HL-60/S4 (cell line): ENCODE measurements around the gene GABRG2.

Source experiments
- in situ Hi-C: fragments of 300-500 bp; cut with MboI; formaldehyde crosslinking; loops from 2 replicates; pipeline ENCODE4 v1.14.3; 2022; ENCODE audit warnings: low sequenced_read_pairs

The GABRG2 gene

DNA sequence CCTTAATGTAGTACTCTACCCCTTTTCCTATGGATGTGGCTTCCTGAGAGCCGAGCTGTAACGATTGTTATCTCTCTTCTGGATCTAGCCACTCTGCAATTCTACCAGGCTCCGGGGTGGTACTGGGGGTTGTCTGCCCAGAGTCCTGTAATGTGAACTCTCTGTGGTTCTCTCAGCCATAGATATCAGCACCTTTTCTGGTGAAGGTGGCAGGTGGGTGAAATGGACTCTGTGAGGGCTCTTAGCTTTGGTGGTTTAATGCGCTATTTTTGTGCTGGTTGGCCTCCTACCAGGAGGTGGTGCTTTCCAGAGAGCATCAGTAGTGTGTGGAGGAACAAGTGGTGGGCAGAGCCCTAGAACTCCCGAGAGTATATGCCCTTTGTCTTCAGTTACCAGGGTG, 122.1 kb downstream of the GABRG2 start:
- in situ Hi-C loops, result no loop called here

DNA sequence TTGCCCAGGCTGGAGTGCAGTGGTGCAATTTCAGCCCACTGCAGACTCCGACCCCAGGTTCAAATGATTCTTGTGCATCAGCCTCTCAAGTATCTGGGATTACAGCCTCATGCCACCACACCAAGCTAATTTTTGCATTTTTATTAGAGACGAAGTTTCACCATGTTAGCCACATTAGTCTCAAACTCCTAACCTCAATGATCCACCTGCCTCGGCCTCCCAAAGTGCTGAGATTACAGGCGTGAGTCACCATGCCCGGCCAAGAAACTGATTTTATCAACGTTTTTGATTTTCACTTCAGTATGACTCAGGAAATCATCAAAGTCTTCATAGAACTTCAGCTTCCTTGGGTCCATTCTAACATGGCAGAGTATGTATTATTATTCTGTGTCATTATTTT, 125.4 kb downstream of the GABRG2 start:
- in situ Hi-C loops, result no loop called here

DNA sequence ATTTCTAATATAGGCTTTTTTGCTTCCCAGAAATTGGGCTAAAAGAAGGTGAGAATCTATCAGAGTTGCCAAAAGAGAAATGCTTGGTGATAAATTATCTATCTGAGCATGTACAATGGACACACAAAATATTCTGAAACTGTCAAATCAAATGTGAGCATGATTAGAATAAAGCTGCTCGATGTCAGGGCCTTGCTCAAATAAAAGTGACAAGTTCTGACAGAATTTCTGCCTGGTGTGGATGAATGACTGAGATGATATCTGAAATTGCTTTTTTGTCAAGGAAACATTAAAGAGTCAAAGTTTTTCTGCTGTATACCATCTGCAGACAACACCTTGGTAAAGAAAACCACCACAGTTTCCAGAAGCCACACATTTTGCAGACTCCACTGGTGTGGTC, 128.8 kb downstream of the GABRG2 start:
- in situ Hi-C loops, result no loop called here

DNA sequence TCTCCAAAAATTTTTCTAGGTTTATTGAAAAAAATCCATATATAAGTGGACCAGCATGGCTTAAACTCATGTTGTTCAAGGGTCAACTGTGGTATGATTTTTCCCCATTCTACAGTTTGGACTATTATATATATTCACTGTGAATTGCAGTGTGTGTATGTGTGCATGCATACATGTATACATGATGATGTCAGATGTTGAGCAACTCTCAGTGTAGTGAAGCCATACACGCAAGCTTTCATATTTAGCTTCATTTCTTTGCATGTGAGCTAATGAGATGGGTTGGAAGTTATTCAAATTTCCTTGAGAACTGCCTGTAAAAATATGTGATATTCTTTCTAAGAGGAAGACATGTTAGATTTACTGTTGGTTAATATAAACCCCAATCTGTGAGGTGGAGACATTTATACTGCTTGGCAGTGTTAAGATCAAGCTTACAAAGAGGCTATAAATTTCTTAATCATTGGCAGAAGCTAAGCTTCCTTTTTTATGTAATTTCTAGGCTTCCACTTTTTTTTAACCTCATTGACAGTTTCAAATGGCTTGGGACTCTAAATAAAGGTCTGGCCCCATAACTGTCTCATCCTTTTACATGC, 134.8 kb downstream of the GABRG2 start:
- in situ Hi-C loops, result no loop called here
